Measurements from ENCODE around the gene USP24.

GRCh38 chr1:55069280-55069679 is 145.9 kb downstream of the USP24 start:
- TF ChIP-seq CTCF (IDR thresholded peaks at IDR 0.05; ENCODE audit: low read depth, low read length, poor library complexity, severe bottlenecking) (no peak), EZH2phosphoT487 (IDR thresholded peaks at IDR 0.05; ENCODE audit: borderline replicate concordance, low read length) (no peak)

Data from DOHH2 (cell line).